ENCODE results near the gene MROH2A. TPM values are rescaled to one million over a fixed set of nuclear protein-coding genes. Genes with fewer than 3 reads are reported as not detected.

Gene MROH2A
- total and polyA plus RNA-seq, 9 of the 15 experiments (the other 6 are each of a cell fraction or from before 2014, with no cell fraction given) = 0.03 TPM; not detected in 8

GRCh38 chr2:233857511-233858141 is 79.5 kb downstream of the MROH2A start (continued):
- TF ChIP-seq EWSR1 (IDR thresholded peaks at IDR 0.05; ENCODE audit: borderline replicate concordance, low read depth, partially characterized antibody) (no peak), NCOR1 (IDR thresholded peaks at IDR 0.05) (peak; percentile 23; the same call in 1 of the 2 replicates), DNMT1 (IDR thresholded peaks at IDR 0.05) (no peak), MED1 (CRISPR knock-in tag; IDR thresholded peaks at IDR 0.05; ENCODE audit: borderline replicate concordance) (no peak), GTF2F1 (IDR thresholded peaks at IDR 0.05; ENCODE audit: low read depth, low read length) (no peak), ZNF143 (CRISPR knock-in tag; IDR thresholded peaks at IDR 0.05) (no peak), ZSCAN29 (IDR thresholded peaks at IDR 0.05) (no peak), RREB1 (CRISPR knock-in tag; IDR thresholded peaks at IDR 0.05) (no peak), NCOA4 (IDR thresholded peaks at IDR 0.05; ENCODE audit: partially characterized antibody) (no peak), SREBF2 (CRISPR knock-in tag; IDR thresholded peaks at IDR 0.05) (no peak), MYC (IDR thresholded peaks at IDR 0.05; ENCODE audit: low read depth, low read length) (0 out of 2 replicates have a peak, but pooled peaks have one; percentile 8), MYC (CRISPR knock-in tag; IDR thresholded peaks at IDR 0.05; ENCODE audit: borderline replicate concordance, low read depth) (no peak), ADNP (tag; IDR thresholded peaks at IDR 0.05) (no peak), RFX5 (IDR thresholded peaks at IDR 0.05; ENCODE audit: low read depth, low read length) (no peak), E2F8 (IDR thresholded peaks at IDR 0.05; ENCODE audit: low read depth, partially characterized antibody) (no peak), DDX20 (tag; IDR thresholded peaks at IDR 0.05; ENCODE audit: low read depth) (no peak), FOXA1 (IDR thresholded peaks at IDR 0.05; ENCODE audit: borderline replicate concordance) (no peak), TCF3 (CRISPR knock-in tag; IDR thresholded peaks at IDR 0.05) (peak; percentile 61)
